Right lobe of liver (tissue), 6 donors: Measurements from ENCODE around the gene LAPTM5. TPM values are rescaled to one million over a fixed set of nuclear protein-coding genes. Genes with fewer than 3 reads are reported as not detected.
A peak's percentile ranks its signal among the peaks of the same experiment; 100 is the strongest.

Source experiments
- ATAC-seq, 4 donors: fragments of 200-7000 bp; cut with Tn5 transposase; one replicate each; pipeline ENCODE4 v1.9.1; 2020; ENCODE audit warnings: mild to moderate bottlenecking in 4 of 4, moderate library complexity in 4 of 4
- DNase-seq, 3 donors: peaks; one replicate each; pipeline ENCODE4 v3.0.0-alpha.2; 2020
- H3K27ac ChIP-seq, 3 donors: fragments of 200-600 bp; one replicate each; pipeline ENCODE4 v1.8.0; 2022
- H3K27me3 ChIP-seq, 2 donors: fragments of 200-600 bp; one replicate each; pipeline ENCODE4 v1.8.0; 2022
- H3K36me3 ChIP-seq, 4 donors: fragments of 200-600 bp; sonication (generic) in 1 of 4; one replicate each; pipeline versions ENCODE4 v1.5.1 to v1.8.0; 2017 to 2022; ENCODE audit warnings: control low read depth in 1 of 4
- H3K4me1 ChIP-seq, 4 donors: fragments of 200-600 bp; sonication (generic) in 1 of 4; one replicate each; pipeline versions ENCODE4 v1.5.1 to v1.8.0; 2017 to 2022; ENCODE audit warnings: control low read depth in 1 of 4
- H3K4me3 ChIP-seq, 3 donors: fragments of 200-600 bp; one replicate each; pipeline ENCODE4 v1.8.0; 2022
- H3K9me3 ChIP-seq, 4 donors: fragments of 200-600 bp; sonication (generic) in 1 of 4; one replicate each; pipeline versions ENCODE4 v1.5.1 to v1.8.0; 2017 to 2022; ENCODE audit warnings: control low read depth in 1 of 4
- CTCF ChIP-seq, 4 donors: fragments of 200-600 bp in 3 of 4; fragments of 450-650 bp in 1 of 4; IDR thresholded peaks; one replicate each; pipeline versions ENCODE4 v1.5.1 to v1.8.0; 2016 to 2022; ENCODE audit warnings: antibody characterized with exemption in 4 of 4, mild to moderate bottlenecking in 2 of 4
- POLR2A ChIP-seq: fragments of 450-650 bp; IDR thresholded peaks from one replicate; pipeline ENCODE4 v1.6.1; 2017; ENCODE audit warnings: antibody characterized with exemption, mild to moderate bottlenecking
- WGBS: methylation state at CpG from one replicate; pipeline ENCODE4 v1.1.6; 2018; ENCODE audit warnings: low coverage, low lambda C conversion rate; ENCODE audit not compliant: insufficient coverage; ENCODE audit errors: missing lambda C conversion rate; 5-methylcytosine and 5-hydroxymethylcytosine counted together
- intact Hi-C, 2 donors: fragments of 100-400 bp; cut with DNase I; formaldehyde crosslinking; loops; one replicate each; pipeline versions ENCODE4 v1.11.2 to v1.14.1; 2022
- total RNA-seq, 6 experiments: library from RNA; depleted of rRNA in 2 of 6; stranded (reverse); fragments of >200 nt in 2 of 6; fragmentation: NEBNext Ultra II Directional in 3 of 6; extraction: Animal tissue kit (Norgen Biotek cat#: 25700) in 3 of 6; gene quantifications; one replicate each; pipeline versions ENCODE4 v1.1.0 to v1.2.4, GENCODE V29; 2016 to 2023
- donor health status: DM: no; HTN: yes; CAD: no.
- donor health status: DM: no; HTN: no; CAD: no.
- donor health status: DM: no; HTN: no; CAD: no.
- donor health status: DM: no; HTN: yes; CAD: no.
- donor health status: DM: no; HTN: yes; CAD: no.

LAPTM5 gene
- total RNA-seq, 6 experiments from 2014 or later, result 21.2 to 81.0 (median 29.8) TPM

DNA sequence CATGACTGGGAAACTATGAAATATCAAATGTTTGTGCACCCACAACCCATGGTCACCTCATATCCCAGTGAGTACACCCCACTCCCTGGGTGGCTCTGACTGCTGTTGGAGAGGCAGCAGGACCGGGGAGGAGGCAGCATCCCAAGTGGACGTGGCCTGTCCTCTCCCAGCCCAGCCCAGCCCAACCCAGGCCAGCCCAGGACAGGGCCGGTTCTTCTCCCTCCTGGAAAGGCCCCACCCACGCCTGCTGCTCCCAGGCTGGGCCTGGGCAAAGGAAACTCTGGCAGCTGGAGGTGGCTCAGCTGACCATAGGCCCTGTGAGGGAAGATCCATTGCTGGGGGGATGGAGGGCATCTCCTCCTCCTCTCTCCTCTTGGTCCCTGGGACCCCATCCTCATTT lies 53.3 kb downstream of the LAPTM5 start:
- no peak overlapping the region for H3K27ac ChIP-seq
- no peaks in the 10 kb centered on the region for H3K4me1 ChIP-seq
- intact Hi-C loops, result loop anchor here (10.0 kb wide), 2 partner anchors 919 to 1469 kb away; partner anchors contain the start of genes MECR (in 2 of the 2) and PTPRU (in 2 of the 2)
- no peaks in the 10 kb centered on the region for H3K27me3 ChIP-seq
- DNase-seq (peak in 1 of 3 donors; percentile 46), ATAC-seq (no peak)
- TF ChIP-seq CTCF (IDR thresholded peaks at IDR 0.05), result no peak
- no peak for TF ChIP-seq POLR2A
- no peaks in the 10 kb centered on the region for H3K9me3 ChIP-seq
- H3K36me3 ChIP-seq, result no peaks in the 10 kb centered on the region
- no peak overlapping the region for H3K4me3 ChIP-seq
- WGBS, result 42% methylated on average over 2 of the region's 4 CpGs

- H3K4me1 ChIP-seq, result no peaks in the 10 kb centered on the region
- H3K27ac ChIP-seq, result no peak overlapping the region
- intact Hi-C loops, result loop anchor here (10.0 kb wide), 2 partner anchors 918 to 1468 kb away; partner anchors contain the start of genes MECR (in 2 of the 2) and PTPRU (in 2 of the 2)
- H3K27me3 ChIP-seq, result no peaks in the 10 kb centered on the region
- H3K9me3 ChIP-seq, result no peaks in the 10 kb centered on the region
- no peak for DNase-seq
- no peak for ATAC-seq
- no peak for TF ChIP-seq CTCF (IDR thresholded peaks at IDR 0.05)
- TF ChIP-seq POLR2A, result no peak
- H3K36me3 ChIP-seq, result no peaks in the 10 kb centered on the region
- H3K4me3 ChIP-seq, result no peak overlapping the region
Observed at GRCh38 chr1:30702823-30703222, 54.8 kb downstream of the LAPTM5 start.

GRCh38 chr1:30701258-30701633 lies 56.3 kb downstream of the LAPTM5 start:
- ATAC-seq (no peak), DNase-seq (peak in 1 of 3 donors; percentile 20)
- Histone ChIP-seq H3K9me3 (no peaks in the 10 kb centered on the region), H3K4me3 (no peak overlapping the region), H3K36me3 (no peaks in the 10 kb centered on the region), H3K27me3 (no peaks in the 10 kb centered on the region), H3K4me1 (no peaks in the 10 kb centered on the region), H3K27ac (no peak overlapping the region)
- WGBS, result 90% methylated on average over 2 of the region's 2 CpGs
- TF ChIP-seq POLR2A (no peak), CTCF (IDR thresholded peaks at IDR 0.05) (no peak)
- intact Hi-C loops, result loop anchor here (10.0 kb wide), 2 partner anchors 916 to 1466 kb away; partner anchors contain the start of genes MECR (in 2 of the 2) and PTPRU (in 2 of the 2)

- H3K36me3 ChIP-seq, result no peaks in the 10 kb centered on the region
- DNase-seq (peak in 1 of 3 donors; percentile 54), ATAC-seq (peak; percentile 36 to 59 (median 47))
- intact Hi-C loops, result loop anchor here (10.0 kb wide), 2 partner anchors 916 to 1466 kb away; partner anchors contain the start of genes MECR (in 2 of the 2) and PTPRU (in 2 of the 2)
- H3K4me1 ChIP-seq, result no peaks in the 10 kb centered on the region
- WGBS, result 55% methylated on average over 3 of the region's 7 CpGs
- H3K4me3 ChIP-seq, result no peak overlapping the region
- TF ChIP-seq CTCF (IDR thresholded peaks at IDR 0.05) (no peak), POLR2A (no peak)
- no peaks in the 10 kb centered on the region for H3K27me3 ChIP-seq
- H3K27ac ChIP-seq, result no peak overlapping the region
- H3K9me3 ChIP-seq, result no peaks in the 10 kb centered on the region
Observed at GRCh38 chr1:30700528-30701257, 56.9 kb downstream of the LAPTM5 start.
